Stimulated activated naive CD8-positive, alpha-beta T cell treated with anti-CD3 and anti-CD28 coated beads, Interleukin-15, amount 100 ng/mL, for 72 hours (primary cell): ENCODE data around the gene AQP1.
A peak's percentile ranks its signal among the peaks of the same experiment; 100 is the strongest.

ENCODE experiments used
- ATAC-seq: fragments of 150-1000 bp; cut with Tn5 transposase; 2 replicates; pipeline ENCODE4 v1.10.0; 2021; ENCODE audit warnings: mild to moderate bottlenecking, moderate library complexity
- DNase-seq, 2 donors: peaks; one replicate each; pipeline ENCODE4 v3.0.0; 2021 to 2022
- H3K27ac Mint-ChIP-seq, 2 donors: one replicate each; pipeline ENCODE4 v1.8.0; 2022; ENCODE audit warnings: mild to moderate bottlenecking in 2 of 2, mixed read lengths in 2 of 2, moderate library complexity in 2 of 2
- H3K27me3 Mint-ChIP-seq: one replicate; pipeline ENCODE4 v1.8.0; 2022; ENCODE audit warnings: mixed read lengths
- H3K4me1 Mint-ChIP-seq: one replicate; pipeline ENCODE4 v1.8.0; 2022; ENCODE audit warnings: mild to moderate bottlenecking, mixed read lengths
- H3K4me3 Mint-ChIP-seq, 2 donors: one replicate each; pipeline ENCODE4 v1.8.0; 2022; ENCODE audit warnings: mild to moderate bottlenecking in 2 of 2, mixed read lengths in 2 of 2, moderate library complexity in 1 of 2
- H3K9me3 Mint-ChIP-seq, 2 donors: one replicate each; pipeline ENCODE4 v1.8.0; 2022; ENCODE audit warnings: mixed read lengths in 2 of 2

Gene AQP1

GRCh38 chr7:30911561-30911969, at the start of gene AQP1:
TSS of gene AQP1 (plus strand) at chr7:30911853. CDS start at chr7:30911910, 57 bp downstream.
- no peak for DNase-seq
- H3K9me3 Mint-ChIP-seq, result no peaks in the 10 kb centered on the region
- H3K27me3 Mint-ChIP-seq, result no peaks in the 10 kb centered on the region
- no peak for ATAC-seq
- peaks cover 8% of the 10 kb centered on the region for H3K4me1 Mint-ChIP-seq
- H3K27ac Mint-ChIP-seq, result peak within 1 kb of the TSS; percentile 57 to 67
- H3K4me3 Mint-ChIP-seq, result no peak within 1 kb of the TSS

- no peak overlapping the region for H3K4me3 Mint-ChIP-seq
- ATAC-seq, result no peak
- no peaks in the 10 kb centered on the region for H3K4me1 Mint-ChIP-seq
- no peaks in the 10 kb centered on the region for H3K9me3 Mint-ChIP-seq
- H3K27me3 Mint-ChIP-seq, result no peaks in the 10 kb centered on the region
- DNase-seq, result no peak
- no peak overlapping the region for H3K27ac Mint-ChIP-seq
These were observed 48.5 kb upstream of the AQP1 start for GRCh38 chr7:30862995-30863705.

- no peaks in the 10 kb centered on the region for H3K4me1 Mint-ChIP-seq
- H3K9me3 Mint-ChIP-seq, result no peaks in the 10 kb centered on the region
- no peak overlapping the region for H3K4me3 Mint-ChIP-seq
- no peaks in the 10 kb centered on the region for H3K27me3 Mint-ChIP-seq
- ATAC-seq, result no peak
- no peak overlapping the region for H3K27ac Mint-ChIP-seq
- DNase-seq, result no peak
These were observed 48.0 kb upstream of the AQP1 start for GRCh38 chr7:30863706-30864035.

GRCh38 chr7:30864101-30864500, 47.6 kb upstream of the AQP1 start:
- DNase-seq (no peak), ATAC-seq (no peak)
- Mint-ChIP-seq H3K9me3 (no peaks in the 10 kb centered on the region), H3K4me1 (no peaks in the 10 kb centered on the region), H3K4me3 (no peak overlapping the region), H3K27ac (no peak overlapping the region), H3K27me3 (no peaks in the 10 kb centered on the region)

GRCh38 chr7:30865076-30865475, 46.6 kb upstream of the AQP1 start:
- DNase-seq (no peak), ATAC-seq (no peak)
- Mint-ChIP-seq H3K4me1 (no peaks in the 10 kb centered on the region), H3K4me3 (no peak overlapping the region), H3K27ac (peak overlapping the region in 1 of 2 donors; percentile 13), H3K9me3 (no peaks in the 10 kb centered on the region), H3K27me3 (no peaks in the 10 kb centered on the region)

- DNase-seq (no peak), ATAC-seq (no peak)
- Mint-ChIP-seq H3K4me3 (no peak overlapping the region), H3K9me3 (no peaks in the 10 kb centered on the region), H3K27ac (no peak overlapping the region), H3K4me1 (no peaks in the 10 kb centered on the region), H3K27me3 (no peaks in the 10 kb centered on the region)
These were observed 45.8 kb upstream of the AQP1 start for GRCh38 chr7:30865821-30866220.

- no peaks in the 10 kb centered on the region for H3K4me1 Mint-ChIP-seq
- no peaks in the 10 kb centered on the region for H3K27me3 Mint-ChIP-seq
- H3K27ac Mint-ChIP-seq, result no peak overlapping the region
- H3K4me3 Mint-ChIP-seq, result no peak overlapping the region
- H3K9me3 Mint-ChIP-seq, result no peaks in the 10 kb centered on the region
- DNase-seq, result no peak
- no peak for ATAC-seq
These were observed 44.7 kb upstream of the AQP1 start for GRCh38 chr7:30866939-30867338.

GRCh38 chr7:30867483-30867882, 44.2 kb upstream of the AQP1 start:
- no peaks in the 10 kb centered on the region for H3K4me1 Mint-ChIP-seq
- no peak overlapping the region for H3K27ac Mint-ChIP-seq
- no peak for DNase-seq
- H3K27me3 Mint-ChIP-seq, result no peaks in the 10 kb centered on the region
- no peak overlapping the region for H3K4me3 Mint-ChIP-seq
- ATAC-seq, result no peak
- H3K9me3 Mint-ChIP-seq, result no peaks in the 10 kb centered on the region

- Mint-ChIP-seq H3K27me3 (no peaks in the 10 kb centered on the region), H3K27ac (no peak overlapping the region), H3K9me3 (no peaks in the 10 kb centered on the region), H3K4me3 (no peak overlapping the region), H3K4me1 (no peaks in the 10 kb centered on the region)
- ATAC-seq (no peak), DNase-seq (no peak)
These were observed 41.6 kb upstream of the AQP1 start for GRCh38 chr7:30869794-30870611.

GRCh38 chr7:30870821-30871518, 40.7 kb upstream of the AQP1 start:
- H3K27me3 Mint-ChIP-seq, result no peaks in the 10 kb centered on the region
- peak overlapping the region in 1 of 2 donors; percentile 78 for H3K27ac Mint-ChIP-seq
- peak; percentile 48 for ATAC-seq
- no peak for DNase-seq
- no peaks in the 10 kb centered on the region for H3K4me1 Mint-ChIP-seq
- H3K4me3 Mint-ChIP-seq, result no peak overlapping the region
- H3K9me3 Mint-ChIP-seq, result no peaks in the 10 kb centered on the region

GRCh38 chr7:30871655-30872054, 40.0 kb upstream of the AQP1 start:
- no peaks in the 10 kb centered on the region for H3K4me1 Mint-ChIP-seq
- DNase-seq (no peak), ATAC-seq (no peak)
- H3K9me3 Mint-ChIP-seq, result no peaks in the 10 kb centered on the region
- no peak overlapping the region for H3K4me3 Mint-ChIP-seq
- H3K27ac Mint-ChIP-seq, result no peak overlapping the region
- no peaks in the 10 kb centered on the region for H3K27me3 Mint-ChIP-seq

- DNase-seq (no peak), ATAC-seq (no peak)
- H3K4me1 Mint-ChIP-seq, result no peaks in the 10 kb centered on the region
- H3K4me3 Mint-ChIP-seq, result no peak overlapping the region
- no peaks in the 10 kb centered on the region for H3K9me3 Mint-ChIP-seq
- no peak overlapping the region for H3K27ac Mint-ChIP-seq
- no peaks in the 10 kb centered on the region for H3K27me3 Mint-ChIP-seq
These were observed 38.4 kb upstream of the AQP1 start for GRCh38 chr7:30873207-30873606.

- no peak for ATAC-seq
- Mint-ChIP-seq H3K4me3 (no peak overlapping the region), H3K27ac (no peak overlapping the region), H3K4me1 (no peaks in the 10 kb centered on the region), H3K9me3 (no peaks in the 10 kb centered on the region), H3K27me3 (no peaks in the 10 kb centered on the region)
- no peak for DNase-seq
These were observed 38.0 kb upstream of the AQP1 start for GRCh38 chr7:30873656-30874055.

GRCh38 chr7:30874656-30875302, 36.9 kb upstream of the AQP1 start:
- H3K27me3 Mint-ChIP-seq, result no peaks in the 10 kb centered on the region
- H3K4me3 Mint-ChIP-seq, result no peak overlapping the region
- ATAC-seq (no peak), DNase-seq (no peak)
- no peak overlapping the region for H3K27ac Mint-ChIP-seq
- no peaks in the 10 kb centered on the region for H3K4me1 Mint-ChIP-seq
- H3K9me3 Mint-ChIP-seq, result no peaks in the 10 kb centered on the region

GRCh38 chr7:30877015-30877769, 34.5 kb upstream of the AQP1 start:
- no peaks in the 10 kb centered on the region for H3K4me1 Mint-ChIP-seq
- H3K4me3 Mint-ChIP-seq, result no peak overlapping the region
- no peak for DNase-seq
- H3K27ac Mint-ChIP-seq, result no peak overlapping the region
- H3K9me3 Mint-ChIP-seq, result no peaks in the 10 kb centered on the region
- no peaks in the 10 kb centered on the region for H3K27me3 Mint-ChIP-seq
- ATAC-seq, result no peak
